Stomach (tissue), 9 donors: ENCODE measurements around the gene TBC1D9B. TPM values are rescaled to one million over a fixed set of nuclear protein-coding genes. Genes with fewer than 3 reads are reported as not detected.

Experiments used
- DNase-seq, 2 donors: peaks; one replicate each; pipeline versions ENCODE4 v3.0.0 to v3.0.0-alpha.2; 2013 to 2019
- H3K27ac ChIP-seq, 5 donors: fragments of 200-600 bp in 4 of 5; sonication (generic) in 4 of 5; one replicate each; pipeline ENCODE4 v1.5.1; 2013 to 2019; ENCODE audit warnings: mild to moderate bottlenecking in 1 of 5, moderate library complexity in 1 of 5
- H3K27me3 ChIP-seq, 3 donors: fragments of 200-600 bp; sonication (generic); one replicate each; pipeline ENCODE4 v1.5.1; 2017 to 2019; ENCODE audit warnings: mixed run types in 1 of 3
- H3K36me3 ChIP-seq, 4 donors: fragments of 200-600 bp; sonication (generic); 1 replicate in 3 of 4; 2 replicates in 1 of 4; pipeline ENCODE4 v1.5.1; 2016 to 2019
- H3K4me1 ChIP-seq, 4 donors: fragments of 200-600 bp; sonication (generic); one replicate each; pipeline ENCODE4 v1.5.1; 2016 to 2019
- H3K4me3 ChIP-seq, 4 donors: fragments of 200-600 bp; sonication (generic) in 3 of 4; one replicate each; pipeline ENCODE4 v1.5.1; 2016 to 2019; ENCODE audit warnings: mild to moderate bottlenecking in 1 of 4
- H3K9me3 ChIP-seq, 4 donors: fragments of 200-600 bp; sonication (generic); one replicate each; pipeline ENCODE4 v1.5.1; 2016 to 2019
- CTCF ChIP-seq, 7 experiments: fragments of 450-650 bp in 4 of 7; fragments of 200-600 bp in 3 of 7; sonication (generic) in 3 of 7; IDR thresholded peaks; one replicate each; pipeline ENCODE4 v1.5.1; 2016 to 2019; ENCODE audit warnings: antibody characterized with exemption in 7 of 7, control low read depth in 2 of 7, mild to moderate bottlenecking in 1 of 7
- EP300 ChIP-seq: sonication (generic); formaldehyde crosslinking; IDR thresholded peaks from one replicate; pipeline ENCODE4 v1.6.1; 2017; ENCODE audit warnings: antibody characterized with exemption
- POLR2A ChIP-seq, 4 donors: fragments of 450-650 bp; IDR thresholded peaks; one replicate each; pipeline ENCODE4 v1.6.1; 2016; ENCODE audit warnings: antibody characterized with exemption in 4 of 4, control low read depth in 2 of 4, mild to moderate bottlenecking in 1 of 4, moderate library complexity in 1 of 4
- POLR2AphosphoS5 ChIP-seq, 3 donors: sonication (generic); formaldehyde crosslinking; IDR thresholded peaks; one replicate each; pipeline ENCODE4 v1.6.1; 2016; ENCODE audit warnings: antibody characterized with exemption in 3 of 3
- WGBS, 5 donors: extraction: QIAGEN DNeasy Blood & Tissue Kit in 3 of 5; methylation state at CpG; one replicate each; pipeline versions ENCODE4 v1.1.5 to v1.1.7; 2013 to 2018; 5-methylcytosine and 5-hydroxymethylcytosine counted together
- intact Hi-C: fragments of 100-400 bp; cut with DNase I; formaldehyde crosslinking; loops from one replicate; pipeline ENCODE4 v1.15.1; 2023; ENCODE audit warnings: low total_unique reads
- polyA plus RNA-seq, 3 donors: library from polyadenylated mRNA; stranded (reverse); fragments of 200-250 nt; gene quantifications; one replicate each; pipeline ENCODE4 v1.2.3, GENCODE V29; 2013
- total RNA-seq, 5 donors: library from RNA; depleted of rRNA; stranded (reverse); fragments of >200 nt; gene quantifications; one replicate each; pipeline versions ENCODE4 v1.1.0 to v1.2.3, GENCODE V29; 2014 to 2016
- donor health status: healthy with polysubstance abuse.
- donor health status: Bipolar disorder and iron deficiency.
- donor health status: healthy.

The TBC1D9B gene
- total and polyA plus RNA-seq, 8 donors: 29.9 to 260 (median 60.1) TPM

GRCh38 chr5:179901462-179901861 lies 6.2 kb downstream of the TBC1D9B start:
- Histone ChIP-seq H3K27ac (no peak overlapping the region), H3K27me3 (no peaks in the 10 kb centered on the region), H3K36me3 (peaks cover 24 to 85% (median 82%) of the 10 kb centered on the region in 4 donors), H3K4me3 (no peak overlapping the region), H3K4me1 (peaks cover under 1 to 12% (median 6%) of the 10 kb centered on the region in 4 donors), H3K9me3 (no peaks in the 10 kb centered on the region)
- 94 to 98% (median 97%) methylated on average over 6 of the region's 6 CpGs for WGBS, 5 donors
- no peak for DNase-seq
- intact Hi-C loops: no loop called here
- TF ChIP-seq EP300 (no peak), POLR2AphosphoS5 (IDR thresholded peaks at IDR 0.05) (no peak), POLR2A (IDR thresholded peaks at IDR 0.05) (no peak), CTCF (IDR thresholded peaks at IDR 0.05) (no peak)

GRCh38 chr5:179900711-179901110 lies 7.0 kb downstream of the TBC1D9B start:
- H3K27ac ChIP-seq: no peak overlapping the region
- no peaks in the 10 kb centered on the region for H3K27me3 ChIP-seq
- DNase-seq: no peak
- H3K4me3 ChIP-seq: no peak overlapping the region
- intact Hi-C loops: no loop called here
- H3K4me1 ChIP-seq: peaks cover 0 to 5% (median 0%) of the 10 kb centered on the region in 4 donors
- peaks cover 30 to 93% (median 89%) of the 10 kb centered on the region in 4 donors for H3K36me3 ChIP-seq
- no peak for TF ChIP-seq POLR2AphosphoS5 (IDR thresholded peaks at IDR 0.05)
- no peak for TF ChIP-seq POLR2A (IDR thresholded peaks at IDR 0.05)
- no peak for TF ChIP-seq EP300
- no peak for TF ChIP-seq CTCF (IDR thresholded peaks at IDR 0.05)
- WGBS, 5 donors: 82 to 86% (median 83%) methylated on average over 13 of the region's 13 CpGs
- H3K9me3 ChIP-seq: no peaks in the 10 kb centered on the region

DNA sequence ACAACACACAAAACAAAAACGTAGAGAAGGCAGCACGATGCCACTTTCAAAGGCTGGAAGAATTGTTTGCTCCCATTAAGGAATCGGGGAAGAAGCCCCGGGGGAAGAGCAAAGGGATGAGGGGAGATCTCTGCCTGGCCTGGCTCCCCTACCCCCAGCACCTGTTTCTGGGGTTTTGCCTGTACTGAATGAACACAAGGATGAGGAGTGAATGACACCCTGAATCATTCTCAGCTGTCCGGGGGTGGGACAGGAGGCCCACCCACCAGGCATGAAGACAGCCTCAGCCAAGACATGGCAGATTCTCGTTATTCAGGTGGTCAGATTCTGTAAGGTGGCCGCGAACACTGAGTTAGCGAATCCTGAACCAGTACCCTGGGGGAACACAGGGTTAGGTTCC lies 7.5 kb downstream of the TBC1D9B start:
- 82 to 91% (median 86%) methylated on average over 9 of the region's 9 CpGs for WGBS, 5 donors
- no peak for DNase-seq
- Histone ChIP-seq H3K4me3 (no peak overlapping the region), H3K9me3 (no peaks in the 10 kb centered on the region), H3K4me1 (no peaks in the 10 kb centered on the region), H3K27ac (no peak overlapping the region), H3K36me3 (peaks cover 31 to 98% (median 95%) of the 10 kb centered on the region in 4 donors), H3K27me3 (no peaks in the 10 kb centered on the region)
- TF ChIP-seq CTCF (IDR thresholded peaks at IDR 0.05) (no peak), POLR2AphosphoS5 (IDR thresholded peaks at IDR 0.05) (no peak), POLR2A (IDR thresholded peaks at IDR 0.05) (no peak), EP300 (no peak)
- intact Hi-C loops: no loop called here

DNA sequence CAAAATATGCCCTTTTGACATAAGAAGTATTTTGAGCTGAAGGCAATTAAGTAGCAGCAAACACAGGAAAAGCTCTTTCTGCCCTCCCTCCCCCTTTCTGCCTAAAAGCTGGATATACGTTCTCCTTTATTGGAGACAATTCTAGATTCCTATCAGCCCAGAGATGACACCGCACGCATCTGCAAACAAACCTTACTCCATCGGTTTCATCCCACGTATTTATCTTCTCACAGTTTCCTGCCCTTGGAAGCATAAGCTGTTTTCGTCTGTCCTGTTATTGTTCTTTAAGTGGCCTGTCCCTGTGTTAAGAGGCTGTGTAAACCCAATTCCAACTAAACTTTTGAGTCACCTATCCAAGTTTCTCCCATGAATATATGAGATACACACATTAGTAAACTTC lies 11.8 kb downstream of the TBC1D9B start:
- no peak for DNase-seq
- Histone ChIP-seq H3K9me3 (no peaks in the 10 kb centered on the region), H3K4me1 (no peaks in the 10 kb centered on the region), H3K27ac (no peak overlapping the region), H3K27me3 (no peaks in the 10 kb centered on the region), H3K36me3 (peaks cover 65 to 100% (median 100%) of the 10 kb centered on the region in 4 donors), H3K4me3 (no peak overlapping the region)
- intact Hi-C loops: no loop called here
- whole genome bisulfite sequencing, 5 donors: 78 to 86% (median 84%) methylated on average over 6 of the region's 6 CpGs
- TF ChIP-seq EP300 (no peak), POLR2A (IDR thresholded peaks at IDR 0.05) (no peak), POLR2AphosphoS5 (IDR thresholded peaks at IDR 0.05) (no peak), CTCF (IDR thresholded peaks at IDR 0.05) (no peak)
